ENCODE measurements around the gene SLC24A3.

Gene SLC24A3

DNA sequence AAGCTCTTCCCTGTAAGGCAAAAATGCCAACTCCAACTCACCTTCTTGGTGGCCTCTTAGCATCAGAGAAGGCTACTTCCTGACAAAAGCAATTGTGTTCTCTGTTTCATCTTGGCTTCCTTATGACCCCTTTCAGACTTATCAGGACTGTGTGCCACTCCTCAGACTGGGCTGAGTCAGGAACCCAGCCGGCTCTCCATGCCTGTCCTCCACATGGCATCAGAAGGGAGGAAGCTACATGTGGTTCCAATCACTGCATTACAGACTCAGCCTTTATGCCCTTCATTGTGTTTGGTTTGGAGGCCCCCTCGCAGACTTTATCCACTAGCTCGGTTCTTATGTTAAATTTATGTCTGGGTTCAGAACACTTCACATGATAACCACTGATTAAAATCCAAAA, 142.5 kb downstream of the SLC24A3 start:
- no peak for ATAC-seq

DNA sequence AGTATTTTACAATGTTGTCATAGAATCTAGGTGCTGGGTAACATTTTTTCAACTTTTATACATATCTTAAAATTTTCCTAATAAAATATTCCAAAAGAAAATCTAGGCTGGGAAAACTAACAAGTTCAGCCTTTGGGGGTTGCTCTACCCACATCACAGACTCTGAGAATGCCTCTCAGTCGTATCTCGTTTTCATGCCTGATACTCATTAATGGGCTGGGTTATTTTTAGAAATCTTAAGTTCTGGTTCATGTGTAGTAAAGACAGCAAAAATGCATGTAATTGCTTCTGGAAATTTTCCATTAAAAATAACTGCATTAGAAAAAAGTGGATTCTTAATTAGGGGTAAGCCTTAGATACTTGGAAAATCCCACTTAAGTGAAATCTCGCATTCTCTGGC, 149.3 kb downstream of the SLC24A3 start:
- ATAC-seq: no peak
- no peak for TF ChIP-seq ZFP3 (CRISPR knock-in tag; IDR thresholded peaks at IDR 0.05)

More for the DNA sequence above, 142.5 kb downstream of the SLC24A3 start:
- TF ChIP-seq, protein P1, sequence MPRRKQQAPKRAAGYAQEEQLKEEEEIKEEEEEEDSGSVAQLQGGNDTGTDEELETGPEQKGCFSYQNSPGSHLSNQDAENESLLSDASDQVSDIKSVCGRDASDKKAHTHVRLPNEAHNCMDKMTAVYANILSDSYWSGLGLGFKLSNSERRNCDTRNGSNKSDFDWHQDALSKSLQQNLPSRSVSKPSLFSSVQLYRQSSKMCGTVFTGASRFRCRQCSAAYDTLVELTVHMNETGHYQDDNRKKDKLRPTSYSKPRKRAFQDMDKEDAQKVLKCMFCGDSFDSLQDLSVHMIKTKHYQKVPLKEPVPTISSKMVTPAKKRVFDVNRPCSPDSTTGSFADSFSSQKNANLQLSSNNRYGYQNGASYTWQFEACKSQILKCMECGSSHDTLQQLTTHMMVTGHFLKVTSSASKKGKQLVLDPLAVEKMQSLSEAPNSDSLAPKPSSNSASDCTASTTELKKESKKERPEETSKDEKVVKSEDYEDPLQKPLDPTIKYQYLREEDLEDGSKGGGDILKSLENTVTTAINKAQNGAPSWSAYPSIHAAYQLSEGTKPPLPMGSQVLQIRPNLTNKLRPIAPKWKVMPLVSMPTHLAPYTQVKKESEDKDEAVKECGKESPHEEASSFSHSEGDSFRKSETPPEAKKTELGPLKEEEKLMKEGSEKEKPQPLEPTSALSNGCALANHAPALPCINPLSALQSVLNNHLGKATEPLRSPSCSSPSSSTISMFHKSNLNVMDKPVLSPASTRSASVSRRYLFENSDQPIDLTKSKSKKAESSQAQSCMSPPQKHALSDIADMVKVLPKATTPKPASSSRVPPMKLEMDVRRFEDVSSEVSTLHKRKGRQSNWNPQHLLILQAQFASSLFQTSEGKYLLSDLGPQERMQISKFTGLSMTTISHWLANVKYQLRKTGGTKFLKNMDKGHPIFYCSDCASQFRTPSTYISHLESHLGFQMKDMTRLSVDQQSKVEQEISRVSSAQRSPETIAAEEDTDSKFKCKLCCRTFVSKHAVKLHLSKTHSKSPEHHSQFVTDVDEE (CRISPR knock-in tag; IDR thresholded peaks at IDR 0.05): no peak
- TF ChIP-seq RARB (CRISPR knock-in tag; IDR thresholded peaks at IDR 0.05) (no peak), TOX (CRISPR knock-in tag; IDR thresholded peaks at IDR 0.05; ENCODE audit: borderline replicate concordance) (no peak), ZFP30 (CRISPR knock-in tag; IDR thresholded peaks at IDR 0.05) (no peak), CSDC2 (CRISPR knock-in tag; IDR thresholded peaks at IDR 0.05) (no peak), ZNF8 (CRISPR knock-in tag; IDR thresholded peaks at IDR 0.05) (no peak), ZC3H10 (CRISPR knock-in tag; IDR thresholded peaks at IDR 0.05) (no peak), ESRRG (CRISPR knock-in tag; IDR thresholded peaks at IDR 0.05) (no peak), OSR1 (CRISPR knock-in tag; IDR thresholded peaks at IDR 0.05) (no peak), ARNTL (CRISPR knock-in tag; IDR thresholded peaks at IDR 0.05; ENCODE audit: borderline replicate concordance, low read depth) (no peak), ISL1 (CRISPR knock-in tag; IDR thresholded peaks at IDR 0.05) (no peak), GLIS3 (CRISPR knock-in tag; IDR thresholded peaks at IDR 0.05) (no peak), ZNF70 (CRISPR knock-in tag; IDR thresholded peaks at IDR 0.05) (no peak), TCF4 (CRISPR knock-in tag; IDR thresholded peaks at IDR 0.05; ENCODE audit: borderline replicate concordance) (no peak), BACH2 (CRISPR knock-in tag; IDR thresholded peaks at IDR 0.05; ENCODE audit: borderline replicate concordance) (no peak), PPARA (CRISPR knock-in tag; IDR thresholded peaks at IDR 0.05; ENCODE audit: borderline replicate concordance) (no peak), ZFP3 (CRISPR knock-in tag; IDR thresholded peaks at IDR 0.05) (no peak), ZNF565 (CRISPR knock-in tag; conservative IDR thresholded peaks at IDR 0.05; ENCODE audit: low read depth) (no peak)
- TF ChIP-seq, protein P2, sequence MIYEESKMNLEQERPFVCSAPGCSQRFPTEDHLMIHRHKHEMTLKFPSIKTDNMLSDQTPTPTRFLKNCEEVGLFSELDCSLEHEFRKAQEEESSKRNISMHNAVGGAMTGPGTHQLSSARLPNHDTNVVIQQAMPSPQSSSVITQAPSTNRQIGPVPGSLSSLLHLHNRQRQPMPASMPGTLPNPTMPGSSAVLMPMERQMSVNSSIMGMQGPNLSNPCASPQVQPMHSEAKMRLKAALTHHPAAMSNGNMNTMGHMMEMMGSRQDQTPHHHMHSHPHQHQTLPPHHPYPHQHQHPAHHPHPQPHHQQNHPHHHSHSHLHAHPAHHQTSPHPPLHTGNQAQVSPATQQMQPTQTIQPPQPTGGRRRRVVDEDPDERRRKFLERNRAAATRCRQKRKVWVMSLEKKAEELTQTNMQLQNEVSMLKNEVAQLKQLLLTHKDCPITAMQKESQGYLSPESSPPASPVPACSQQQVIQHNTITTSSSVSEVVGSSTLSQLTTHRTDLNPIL (CRISPR knock-in tag; IDR thresholded peaks at IDR 0.05; ENCODE audit: low read depth): no peak
- TF ChIP-seq, protein P3, sequence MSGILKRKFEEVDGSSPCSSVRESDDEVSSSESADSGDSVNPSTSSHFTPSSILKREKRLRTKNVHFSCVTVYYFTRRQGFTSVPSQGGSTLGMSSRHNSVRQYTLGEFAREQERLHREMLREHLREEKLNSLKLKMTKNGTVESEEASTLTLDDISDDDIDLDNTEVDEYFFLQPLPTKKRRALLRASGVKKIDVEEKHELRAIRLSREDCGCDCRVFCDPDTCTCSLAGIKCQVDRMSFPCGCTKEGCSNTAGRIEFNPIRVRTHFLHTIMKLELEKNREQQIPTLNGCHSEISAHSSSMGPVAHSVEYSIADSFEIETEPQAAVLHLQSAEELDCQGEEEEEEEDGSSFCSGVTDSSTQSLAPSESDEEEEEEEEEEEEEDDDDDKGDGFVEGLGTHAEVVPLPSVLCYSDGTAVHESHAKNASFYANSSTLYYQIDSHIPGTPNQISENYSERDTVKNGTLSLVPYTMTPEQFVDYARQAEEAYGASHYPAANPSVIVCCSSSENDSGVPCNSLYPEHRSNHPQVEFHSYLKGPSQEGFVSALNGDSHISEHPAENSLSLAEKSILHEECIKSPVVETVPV (CRISPR knock-in tag; IDR thresholded peaks at IDR 0.05): no peak

DNA sequence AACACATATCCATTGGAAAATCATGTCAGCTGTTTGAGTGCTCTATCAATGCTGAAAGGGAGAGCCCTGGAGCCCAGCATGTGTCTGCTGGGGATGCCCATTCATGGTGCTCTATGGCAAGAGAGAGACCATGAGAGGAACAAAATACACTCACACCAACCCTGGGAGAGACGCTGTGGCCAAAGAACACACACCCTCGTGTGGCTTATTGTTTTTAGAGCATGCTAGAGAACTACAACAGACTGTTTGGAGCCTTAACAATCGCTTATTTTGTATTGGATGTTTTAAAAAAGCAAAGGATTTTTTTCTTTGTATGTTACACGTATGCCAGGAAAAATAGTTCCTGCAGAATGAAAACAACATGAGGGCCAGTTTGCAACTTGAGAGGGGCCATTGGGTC, 151.0 kb downstream of the SLC24A3 start:
- no peak for ATAC-seq
- TF ChIP-seq ZNF8 (CRISPR knock-in tag; IDR thresholded peaks at IDR 0.05) (no peak), BACH2 (CRISPR knock-in tag; IDR thresholded peaks at IDR 0.05; ENCODE audit: borderline replicate concordance) (no peak), ZFP3 (CRISPR knock-in tag; IDR thresholded peaks at IDR 0.05) (no peak), ISL1 (CRISPR knock-in tag; IDR thresholded peaks at IDR 0.05) (no peak), GLIS3 (CRISPR knock-in tag; IDR thresholded peaks at IDR 0.05) (no peak), PPARA (CRISPR knock-in tag; IDR thresholded peaks at IDR 0.05; ENCODE audit: borderline replicate concordance) (no peak), ZC3H10 (CRISPR knock-in tag; IDR thresholded peaks at IDR 0.05) (no peak), CSDC2 (CRISPR knock-in tag; IDR thresholded peaks at IDR 0.05) (no peak), TOX (CRISPR knock-in tag; IDR thresholded peaks at IDR 0.05; ENCODE audit: borderline replicate concordance) (no peak), ARNTL (CRISPR knock-in tag; IDR thresholded peaks at IDR 0.05; ENCODE audit: borderline replicate concordance, low read depth) (no peak), TCF4 (CRISPR knock-in tag; IDR thresholded peaks at IDR 0.05; ENCODE audit: borderline replicate concordance) (no peak), RARB (CRISPR knock-in tag; IDR thresholded peaks at IDR 0.05) (no peak), SNAI2 (CRISPR knock-in tag; IDR thresholded peaks at IDR 0.05) (no peak), ZNF70 (CRISPR knock-in tag; IDR thresholded peaks at IDR 0.05) (no peak), ZFP30 (CRISPR knock-in tag; IDR thresholded peaks at IDR 0.05) (no peak), ZNF565 (CRISPR knock-in tag; conservative IDR thresholded peaks at IDR 0.05; ENCODE audit: low read depth) (no peak)
- TF ChIP-seq, protein P4, sequence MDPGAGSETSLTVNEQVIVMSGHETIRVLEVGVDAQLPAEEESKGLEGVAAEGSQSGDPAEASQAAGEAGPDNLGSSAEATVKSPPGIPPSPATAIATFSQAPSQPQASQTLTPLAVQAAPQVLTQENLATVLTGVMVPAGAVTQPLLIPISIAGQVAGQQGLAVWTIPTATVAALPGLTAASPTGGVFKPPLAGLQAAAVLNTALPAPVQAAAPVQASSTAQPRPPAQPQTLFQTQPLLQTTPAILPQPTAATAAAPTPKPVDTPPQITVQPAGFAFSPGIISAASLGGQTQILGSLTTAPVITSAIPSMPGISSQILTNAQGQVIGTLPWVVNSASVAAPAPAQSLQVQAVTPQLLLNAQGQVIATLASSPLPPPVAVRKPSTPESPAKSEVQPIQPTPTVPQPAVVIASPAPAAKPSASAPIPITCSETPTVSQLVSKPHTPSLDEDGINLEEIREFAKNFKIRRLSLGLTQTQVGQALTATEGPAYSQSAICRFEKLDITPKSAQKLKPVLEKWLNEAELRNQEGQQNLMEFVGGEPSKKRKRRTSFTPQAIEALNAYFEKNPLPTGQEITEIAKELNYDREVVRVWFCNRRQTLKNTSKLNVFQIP (CRISPR knock-in tag; IDR thresholded peaks at IDR 0.05; ENCODE audit: borderline replicate concordance, low read depth): no peak
- TF ChIP-seq, protein P2 (CRISPR knock-in tag; IDR thresholded peaks at IDR 0.05; ENCODE audit: low read depth): no peak
- TF ChIP-seq, protein P5, sequence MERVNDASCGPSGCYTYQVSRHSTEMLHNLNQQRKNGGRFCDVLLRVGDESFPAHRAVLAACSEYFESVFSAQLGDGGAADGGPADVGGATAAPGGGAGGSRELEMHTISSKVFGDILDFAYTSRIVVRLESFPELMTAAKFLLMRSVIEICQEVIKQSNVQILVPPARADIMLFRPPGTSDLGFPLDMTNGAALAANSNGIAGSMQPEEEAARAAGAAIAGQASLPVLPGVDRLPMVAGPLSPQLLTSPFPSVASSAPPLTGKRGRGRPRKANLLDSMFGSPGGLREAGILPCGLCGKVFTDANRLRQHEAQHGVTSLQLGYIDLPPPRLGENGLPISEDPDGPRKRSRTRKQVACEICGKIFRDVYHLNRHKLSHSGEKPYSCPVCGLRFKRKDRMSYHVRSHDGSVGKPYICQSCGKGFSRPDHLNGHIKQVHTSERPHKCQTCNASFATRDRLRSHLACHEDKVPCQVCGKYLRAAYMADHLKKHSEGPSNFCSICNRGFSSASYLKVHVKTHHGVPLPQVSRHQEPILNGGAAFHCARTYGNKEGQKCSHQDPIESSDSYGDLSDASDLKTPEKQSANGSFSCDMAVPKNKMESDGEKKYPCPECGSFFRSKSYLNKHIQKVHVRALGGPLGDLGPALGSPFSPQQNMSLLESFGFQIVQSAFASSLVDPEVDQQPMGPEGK (CRISPR knock-in tag; IDR thresholded peaks at IDR 0.05; ENCODE audit: borderline replicate concordance): no peak
- TF ChIP-seq, protein P3 (CRISPR knock-in tag; IDR thresholded peaks at IDR 0.05): no peak
